EL (cell line): ENCODE data around the gene PRKCSH.
"Not testable (repeated sequence)": the region's sequence is repeated elsewhere in the genome, so short reads cannot be mapped to it uniquely, and the experiment has no call there.

Experiments used
- DNase-seq: peaks from one replicate; pipeline ENCODE4 v3.0.0-alpha.2; 2016

Gene PRKCSH

DNA sequence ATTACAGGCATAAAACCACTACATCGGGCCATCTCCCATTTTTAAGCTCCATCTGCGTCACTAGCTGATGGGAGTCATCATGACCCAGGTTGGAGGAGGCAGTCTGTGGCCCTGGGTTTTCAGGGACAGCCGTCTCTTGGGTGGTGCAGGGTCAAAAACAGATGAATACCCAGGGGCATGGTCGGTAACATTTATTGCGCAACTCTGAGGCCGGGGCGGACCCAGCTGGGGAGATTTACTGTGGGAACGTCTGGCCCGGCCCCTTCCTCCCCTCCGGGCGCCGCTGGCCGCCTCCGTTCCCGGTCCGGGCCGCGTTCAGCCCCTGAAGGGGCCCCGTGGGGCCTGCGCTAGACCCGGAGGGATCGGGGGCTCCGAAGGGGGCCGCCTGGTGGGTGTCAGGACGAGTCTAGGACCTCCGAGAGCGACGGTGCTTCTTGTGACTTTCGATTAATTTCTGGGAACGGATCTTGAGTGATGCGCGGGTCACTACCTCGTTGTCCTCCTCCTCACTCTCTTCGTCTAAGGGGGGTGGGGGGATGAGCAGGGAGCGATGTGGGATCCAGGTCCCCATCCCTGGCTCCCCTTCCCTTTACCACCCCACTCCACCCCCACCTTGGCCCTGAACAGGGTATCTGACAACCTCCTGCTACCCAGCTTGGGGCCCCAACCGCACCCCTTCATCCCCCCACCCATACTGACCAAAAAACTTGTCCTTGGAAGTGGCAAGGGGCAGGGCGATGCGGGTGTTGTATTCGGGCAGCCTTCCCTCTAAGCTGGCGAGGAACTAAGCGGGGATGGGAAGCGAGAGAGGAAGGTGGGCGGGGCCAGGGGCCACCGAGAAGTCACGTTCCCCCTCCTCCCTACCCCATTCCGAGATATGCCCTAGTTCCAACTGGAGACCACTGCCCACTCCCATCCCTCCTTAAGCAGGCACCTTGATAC lies 14.7 kb upstream of the PRKCSH start:
- DNase-seq, result peak; percentile 34

DNA sequence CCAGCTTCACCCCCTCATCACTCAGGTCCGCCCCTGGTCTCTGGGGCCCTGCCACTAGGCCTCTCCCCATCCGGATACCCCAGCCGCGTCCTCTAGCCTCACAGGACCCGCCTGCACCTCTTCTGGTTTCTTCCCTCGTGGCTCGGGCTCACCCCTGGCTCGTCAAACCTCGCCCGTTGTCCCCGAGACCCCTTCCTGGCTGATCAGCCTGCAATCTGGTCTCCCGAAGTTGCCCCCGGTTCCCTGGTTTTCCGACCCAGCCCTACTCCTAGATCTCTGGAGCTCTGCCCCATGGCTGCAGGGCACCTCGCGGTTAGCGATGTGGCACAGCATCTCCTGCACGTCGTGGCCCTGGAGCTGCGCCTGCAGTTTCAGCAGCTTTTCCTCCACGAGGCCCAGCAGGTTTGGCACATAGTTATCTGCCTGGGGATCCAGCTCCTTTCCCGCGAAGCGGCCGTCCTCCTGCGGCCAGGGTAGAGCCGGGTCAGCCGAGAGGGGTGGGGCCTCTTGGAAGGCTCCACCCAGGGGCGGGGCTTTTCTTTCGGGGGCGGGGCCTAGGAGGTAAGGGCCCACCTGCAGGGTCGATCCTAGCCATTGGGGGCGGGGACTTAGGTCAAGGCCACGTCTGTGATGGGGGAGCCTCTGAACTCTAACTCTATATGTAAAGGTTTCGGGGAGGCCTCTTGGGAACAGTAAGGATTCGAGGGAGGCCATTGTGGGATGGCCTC lies 13.9 kb upstream of the PRKCSH start:
- DNase-seq, result peak; percentile 17

DNA sequence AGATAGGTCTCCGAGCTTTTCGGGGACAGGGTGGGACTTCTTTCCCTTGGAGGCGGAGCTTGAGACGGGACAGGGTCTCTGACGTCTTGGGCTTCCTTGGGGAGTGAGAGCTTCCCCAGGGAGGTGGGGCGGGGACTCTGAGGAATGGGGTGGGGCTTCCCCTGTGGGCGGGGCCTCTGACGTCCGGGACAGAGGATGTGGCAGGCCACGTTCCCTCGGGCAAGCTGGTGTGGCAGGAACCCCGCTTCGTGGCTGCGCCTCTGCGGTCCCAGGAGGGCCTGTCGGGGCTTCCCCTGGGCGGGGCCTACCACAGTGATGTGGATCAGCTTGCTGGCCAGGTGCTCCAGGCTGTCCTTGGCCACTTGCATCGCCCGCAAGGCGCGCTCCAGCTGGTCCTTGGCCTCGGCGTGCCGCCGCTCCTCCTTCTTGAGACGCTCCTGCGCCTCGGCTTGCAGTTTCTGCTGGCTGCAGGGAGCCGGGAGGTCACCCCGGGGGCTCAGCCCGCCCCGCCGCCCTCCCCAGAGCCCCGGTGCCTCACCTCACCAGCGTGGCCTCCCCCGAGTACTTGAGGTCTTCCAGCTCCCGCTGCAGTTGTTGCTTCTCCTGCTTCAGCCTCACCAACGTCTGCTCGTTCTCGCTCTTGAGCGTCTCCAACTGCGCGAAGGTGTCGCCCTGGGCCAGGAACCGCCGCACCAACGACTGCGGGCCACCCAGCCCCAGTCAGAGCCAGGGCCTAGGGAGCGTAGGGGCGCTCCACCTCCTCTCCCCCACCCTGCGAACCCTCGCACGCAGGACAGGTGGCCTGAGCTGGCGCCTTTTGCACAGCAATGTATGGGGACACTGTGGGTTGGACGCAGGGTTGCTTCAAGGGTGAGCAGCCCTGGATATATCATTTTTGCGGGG lies 13.0 kb upstream of the PRKCSH start:
- peak; percentile 73 for DNase-seq

DNA sequence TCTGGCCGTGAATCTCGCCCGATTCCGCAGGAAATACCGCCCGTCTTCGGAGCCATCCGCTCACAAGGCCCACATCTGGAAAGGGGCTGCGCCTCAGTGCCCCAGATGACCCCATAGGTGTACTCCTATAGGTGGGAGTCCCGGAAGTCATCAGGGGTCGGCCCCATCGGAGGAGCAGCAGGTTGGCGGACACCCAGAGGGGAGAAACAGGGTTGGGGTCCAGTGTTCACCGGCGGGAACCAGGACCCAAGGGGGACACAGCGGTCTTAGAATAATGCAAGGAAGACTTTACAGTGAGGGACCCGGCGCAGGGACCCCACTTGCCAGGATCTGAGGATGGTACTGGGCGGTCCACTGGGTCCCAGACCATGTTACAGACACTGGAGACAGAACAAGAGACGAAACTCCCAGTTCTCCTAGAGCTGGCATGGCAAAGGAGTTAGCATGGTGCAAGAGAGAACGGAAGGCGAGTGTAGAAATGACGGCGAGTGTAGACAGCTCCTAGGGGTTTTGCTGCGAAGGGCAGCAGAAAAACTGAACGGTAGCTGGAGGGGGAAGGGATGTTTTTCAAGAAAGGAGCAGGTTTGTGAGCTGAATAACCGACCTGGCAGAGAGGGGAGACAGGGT lies 12.2 kb upstream of the PRKCSH start:
- DNase-seq, result no peak

DNA sequence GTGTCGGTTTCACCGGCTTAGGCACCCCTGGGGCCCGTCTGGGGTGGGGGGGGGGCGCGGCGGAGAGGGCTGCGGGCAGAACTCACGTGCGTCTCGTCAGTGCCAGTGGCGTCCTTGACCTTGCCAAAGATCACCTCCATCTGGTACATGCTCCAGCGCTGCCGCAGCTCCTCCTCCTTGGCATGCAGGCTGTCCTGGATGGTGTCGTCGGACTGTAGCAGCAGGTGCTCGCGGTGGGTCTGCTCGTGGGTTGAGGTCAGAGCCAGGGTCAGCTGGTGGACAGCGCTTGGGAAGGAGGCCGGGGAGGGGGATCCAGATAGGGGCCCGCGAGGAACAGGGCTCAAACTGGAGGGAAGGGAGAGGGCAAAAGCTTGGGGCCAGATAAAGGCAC lies 11.6 kb upstream of the PRKCSH start:
- DNase-seq, result no peak

DNA sequence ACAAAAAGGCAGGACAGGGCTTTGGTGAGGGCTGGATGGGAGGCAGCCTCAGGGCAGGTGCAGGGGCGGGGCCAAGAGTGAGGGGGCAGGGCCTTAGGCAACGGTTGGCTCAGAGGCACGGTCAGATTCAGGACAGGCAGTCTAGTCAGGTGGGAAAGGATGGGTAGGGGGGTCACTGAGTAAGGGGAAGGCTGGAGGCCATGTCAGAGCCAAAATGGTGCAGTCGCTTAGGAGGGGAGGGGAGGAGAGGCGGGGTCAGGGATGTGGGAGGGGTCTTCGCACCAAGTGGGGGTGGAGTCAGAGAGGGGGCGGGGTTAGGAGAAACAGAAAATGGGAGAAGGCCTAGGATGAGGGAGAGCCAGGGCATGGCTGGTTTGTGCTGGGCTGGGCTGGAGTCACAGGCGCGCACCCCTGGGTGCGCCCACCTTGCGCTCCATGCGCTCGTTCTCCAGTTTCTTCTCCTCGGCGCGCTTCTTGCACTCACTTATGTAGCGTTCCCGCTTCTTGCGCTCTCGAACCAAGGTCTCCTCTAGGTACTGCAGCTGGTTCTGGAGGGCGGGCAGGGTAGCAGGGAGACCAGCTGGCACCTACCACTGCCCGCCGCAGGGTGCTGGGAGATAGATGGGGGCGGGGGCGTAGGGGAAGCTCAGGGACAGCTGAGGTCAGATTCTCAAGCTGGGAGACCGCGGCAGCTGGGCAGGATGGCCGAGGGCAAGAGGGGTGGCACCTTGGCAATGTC lies 9.5 kb upstream of the PRKCSH start:
- DNase-seq, result no peak

DNA sequence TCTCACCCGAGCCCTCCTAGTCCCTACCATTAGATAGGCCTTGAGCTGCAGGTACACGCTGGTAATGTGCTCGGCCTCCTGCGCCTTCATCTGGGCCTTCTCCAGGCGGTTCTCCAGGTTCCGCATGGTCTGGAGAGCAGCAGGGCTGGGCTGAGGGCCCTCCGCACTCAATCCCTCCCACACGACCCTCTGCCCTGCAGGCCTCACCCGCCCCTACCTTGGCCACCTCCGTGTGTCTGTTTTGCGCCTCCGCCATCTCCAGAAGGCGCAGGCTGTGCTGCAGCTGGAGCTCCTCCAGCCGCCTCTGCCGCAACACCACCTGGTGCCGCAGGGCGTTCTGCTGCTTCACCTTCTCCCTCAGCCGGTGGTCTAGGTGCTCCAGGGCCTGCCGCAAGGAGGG lies 8.8 kb upstream of the PRKCSH start:
- no peak for DNase-seq

DNA sequence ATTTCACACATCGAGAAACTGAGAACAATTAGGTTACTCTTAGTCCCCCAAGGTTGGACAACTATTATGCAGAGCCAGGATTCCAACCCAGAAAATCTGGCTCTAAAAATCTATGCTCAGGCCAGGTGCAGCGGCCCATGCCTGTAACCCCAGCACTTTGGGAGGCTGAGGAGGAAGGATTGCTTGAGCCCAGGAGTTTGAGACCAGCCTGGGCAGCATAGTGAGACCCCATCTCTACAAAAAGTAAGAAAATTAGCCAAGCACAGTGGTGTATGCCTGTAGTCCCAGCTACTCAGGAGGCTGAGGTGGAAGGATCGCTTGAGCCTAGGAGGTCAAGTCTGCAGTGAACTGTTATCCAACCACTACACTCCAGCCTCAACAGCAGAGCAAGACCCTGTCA lies 1.9 kb upstream of the PRKCSH start:
- DNase-seq, result not testable (repeated sequence)

DNA sequence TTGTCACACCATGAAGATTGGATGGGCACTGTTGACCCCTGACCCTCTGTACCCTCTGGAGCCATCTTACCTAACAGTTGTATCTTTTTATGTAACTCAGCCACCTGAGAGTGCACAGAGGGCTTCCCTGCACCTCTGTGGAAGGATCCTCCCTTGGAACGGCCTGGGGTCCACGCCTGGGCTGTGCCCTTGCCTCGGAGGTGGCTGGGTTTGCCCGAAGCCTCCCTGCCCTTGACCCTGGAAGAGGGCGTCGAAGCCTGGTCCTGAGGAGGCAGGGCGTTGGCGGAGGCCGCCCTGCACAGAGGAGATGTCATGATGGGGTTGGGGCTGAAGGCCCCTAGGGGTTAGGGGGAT lies 755 bp upstream of the PRKCSH start:
- DNase-seq, result no peak

DNA sequence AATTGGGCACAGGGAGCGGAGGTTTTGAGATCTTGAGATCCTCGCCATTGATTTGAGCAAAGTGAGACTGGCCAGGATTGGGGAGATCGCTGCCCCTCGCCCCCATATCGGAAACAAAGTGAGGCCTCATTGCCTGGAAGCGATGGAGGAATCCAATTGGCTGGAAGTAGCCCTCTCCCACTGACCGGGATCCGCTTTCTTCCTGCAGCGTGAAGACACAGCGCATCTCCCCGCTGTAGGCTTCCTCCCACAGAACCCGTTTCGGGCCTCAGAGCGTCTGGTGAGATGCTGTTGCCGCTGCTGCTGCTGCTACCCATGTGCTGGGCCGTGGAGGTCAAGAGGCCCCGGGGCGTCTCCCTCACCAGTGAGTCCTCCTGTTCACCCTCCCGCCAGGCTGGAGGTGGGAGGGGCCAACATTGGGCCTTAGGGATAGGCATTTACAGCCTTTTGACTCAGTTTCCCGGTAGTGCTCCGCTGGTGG lies 438 bp downstream of the PRKCSH start:
- DNase-seq, result peak; percentile 42

DNA sequence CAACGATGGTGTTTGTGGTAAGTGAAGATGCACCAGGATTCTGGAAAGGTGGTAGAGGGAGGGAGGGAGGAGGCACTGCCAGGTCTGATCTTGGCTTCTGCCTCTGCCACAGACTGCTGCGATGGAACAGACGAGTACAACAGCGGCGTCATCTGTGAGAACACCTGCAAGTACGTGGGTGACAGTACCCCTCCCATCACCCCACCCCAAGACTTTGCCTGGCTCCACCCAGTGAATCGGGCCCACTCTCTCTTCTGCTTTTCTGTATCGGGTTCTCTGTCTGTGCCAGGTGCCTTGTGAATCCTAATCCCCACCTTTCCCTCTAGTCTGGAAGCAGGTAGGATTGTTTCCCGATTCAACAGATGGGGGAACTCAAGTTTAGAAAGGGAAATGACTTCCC lies 2.5 kb downstream of the PRKCSH start:
- no peak for DNase-seq

DNA sequence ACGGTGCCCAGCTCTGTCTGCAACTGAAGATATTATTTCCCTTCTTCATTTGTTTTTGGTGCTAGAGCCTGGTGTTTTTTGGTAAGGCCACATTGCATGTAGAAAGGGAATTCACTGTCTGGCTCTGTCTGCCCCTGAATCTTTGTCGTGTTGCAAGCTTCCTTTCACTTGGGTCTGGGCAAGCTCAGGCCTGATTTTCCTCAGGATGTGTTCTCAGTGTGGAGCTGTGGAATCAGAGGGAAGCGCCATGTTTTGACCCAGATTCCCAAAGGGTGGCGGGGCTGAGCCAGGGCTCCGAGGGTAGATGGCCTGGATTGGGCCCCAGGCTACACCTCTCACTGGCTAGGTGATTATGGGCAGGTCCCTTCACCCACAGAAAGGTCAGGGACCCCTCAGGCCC lies 8.6 kb downstream of the PRKCSH start:
- DNase-seq, result no peak

DNA sequence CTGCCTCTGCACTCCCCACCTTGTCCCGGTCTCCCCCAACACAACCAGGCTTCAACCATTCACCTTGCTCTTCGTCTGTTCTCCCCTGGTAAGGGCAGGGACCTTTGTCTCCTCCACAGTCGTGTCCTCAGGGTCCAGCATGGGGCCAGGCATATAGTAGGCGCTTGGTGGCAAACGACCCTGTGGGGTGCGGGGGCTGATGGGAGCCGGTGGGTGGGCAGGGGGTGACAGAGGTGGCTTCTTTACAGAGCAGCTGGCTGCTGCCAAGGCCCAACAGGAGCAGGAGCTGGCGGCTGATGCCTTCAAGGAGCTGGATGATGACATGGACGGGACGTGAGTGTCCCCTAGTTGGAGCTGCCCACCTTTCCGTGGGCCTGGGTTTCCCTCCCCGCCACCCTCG lies 9.7 kb downstream of the PRKCSH start:
- DNase-seq, result no peak

DNA sequence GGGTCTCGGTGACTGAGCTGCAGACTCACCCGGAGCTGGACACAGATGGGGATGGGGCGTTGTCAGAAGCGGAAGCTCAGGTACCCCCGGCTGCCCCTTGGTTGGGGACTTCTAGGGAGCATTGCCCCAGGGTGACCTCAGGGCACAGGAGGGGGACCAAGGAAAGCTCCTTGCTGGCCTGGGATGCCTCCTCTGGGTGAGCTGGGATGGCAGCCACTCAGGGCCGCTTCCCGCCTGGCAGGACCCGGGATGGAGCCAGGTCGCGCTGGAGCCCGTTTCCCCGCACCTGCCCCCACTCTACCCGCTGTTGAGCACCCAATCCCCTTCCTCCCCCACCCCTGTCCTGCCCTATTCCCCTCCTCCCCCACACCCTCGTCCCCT lies 10.8 kb downstream of the PRKCSH start:
- no peak for DNase-seq

DNA sequence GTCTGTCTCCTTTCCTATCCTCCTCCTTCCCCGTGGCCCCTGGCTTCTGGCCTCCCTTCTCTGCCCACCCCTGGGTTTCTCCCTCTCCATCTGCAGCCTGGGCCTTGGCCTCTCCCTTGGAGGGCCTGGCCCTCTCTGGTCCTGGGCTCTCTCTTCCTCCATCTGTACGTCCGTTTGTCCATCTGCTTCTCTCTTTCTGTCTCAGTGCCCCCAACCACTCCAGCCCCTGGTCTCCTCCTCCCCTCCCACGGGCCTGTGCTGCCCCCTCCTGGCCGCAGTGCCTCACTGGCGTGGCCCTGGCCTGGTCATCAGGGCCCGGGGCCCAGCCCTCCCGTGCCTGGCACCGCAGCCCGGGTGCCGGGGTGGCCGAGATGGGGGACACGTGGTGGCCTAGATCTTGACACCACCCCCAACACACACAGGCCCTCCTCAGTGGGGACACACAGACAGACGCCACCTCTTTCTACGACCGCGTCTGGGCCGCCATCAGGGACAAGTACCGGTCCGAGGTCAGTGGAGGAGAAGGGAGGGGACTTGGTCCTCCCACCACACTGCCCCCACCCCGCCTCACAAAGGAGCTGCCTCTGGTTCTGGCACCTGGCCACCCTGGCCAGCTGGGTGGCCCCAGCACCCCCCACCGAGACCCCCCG lies 11.3 kb downstream of the PRKCSH start:
- peak; percentile 38 for DNase-seq

DNA sequence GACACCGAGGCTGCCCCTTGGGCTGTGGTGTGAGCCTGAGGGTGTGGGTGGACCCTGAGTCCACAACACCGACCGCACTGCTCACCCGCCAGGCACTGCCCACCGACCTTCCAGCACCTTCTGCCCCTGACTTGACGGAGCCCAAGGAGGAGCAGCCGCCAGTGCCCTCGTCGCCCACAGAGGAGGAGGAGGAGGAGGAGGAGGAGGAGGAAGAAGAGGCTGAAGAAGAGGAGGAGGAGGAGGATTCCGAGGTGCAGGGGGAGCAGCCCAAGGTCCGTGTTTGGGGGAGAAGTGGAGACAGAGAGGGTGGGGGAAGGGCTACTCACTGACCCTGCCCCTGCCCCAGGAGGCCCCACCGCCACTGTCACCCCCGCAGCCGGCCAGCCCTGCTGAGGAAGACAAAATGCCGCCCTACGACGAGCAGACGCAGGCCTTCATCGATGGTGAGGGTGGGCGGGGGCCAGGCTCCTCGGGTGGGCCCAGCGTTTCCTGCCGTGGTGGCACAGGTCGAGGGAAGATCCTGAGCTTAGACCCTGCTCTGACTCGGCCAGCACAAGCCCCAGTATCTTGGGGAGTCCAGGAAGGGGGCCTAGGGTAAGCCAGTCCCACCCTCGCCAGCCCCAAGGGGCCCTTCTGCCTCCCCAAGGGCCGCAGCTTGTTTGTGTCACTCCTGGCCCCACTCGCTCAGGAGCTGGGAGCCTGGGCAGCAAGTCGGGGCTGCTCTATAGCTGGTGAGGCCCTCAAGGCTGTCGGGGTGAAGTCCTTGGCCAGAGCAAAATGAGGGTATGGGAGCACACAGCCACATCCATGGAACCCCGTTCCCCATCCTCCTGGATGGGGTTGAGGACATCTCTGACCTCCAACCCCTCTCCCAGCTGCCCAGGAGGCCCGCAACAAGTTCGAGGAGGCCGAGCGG lies 12.2 kb downstream of the PRKCSH start:
- DNase-seq, result no peak

DNA sequence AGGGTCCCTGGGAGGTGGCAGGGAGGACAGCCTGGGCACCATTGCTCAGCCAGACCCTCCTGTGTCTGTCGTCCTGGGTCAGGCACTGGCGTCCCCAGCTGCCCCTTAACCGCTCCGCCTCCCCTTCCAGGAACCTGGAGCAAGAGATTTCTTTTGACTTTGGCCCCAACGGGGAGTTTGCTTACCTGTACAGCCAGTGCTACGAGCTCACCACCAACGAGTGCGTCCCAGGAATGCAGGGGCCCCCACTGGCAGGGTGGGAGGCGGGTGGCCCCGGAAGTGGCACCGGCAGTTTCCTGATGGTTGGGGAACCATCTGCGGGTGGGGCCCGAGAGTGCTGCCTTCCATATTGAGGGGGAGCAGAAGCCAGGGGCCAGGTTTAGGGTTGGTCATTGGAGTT lies 13.0 kb downstream of the PRKCSH start:
- DNase-seq, result no peak

DNA sequence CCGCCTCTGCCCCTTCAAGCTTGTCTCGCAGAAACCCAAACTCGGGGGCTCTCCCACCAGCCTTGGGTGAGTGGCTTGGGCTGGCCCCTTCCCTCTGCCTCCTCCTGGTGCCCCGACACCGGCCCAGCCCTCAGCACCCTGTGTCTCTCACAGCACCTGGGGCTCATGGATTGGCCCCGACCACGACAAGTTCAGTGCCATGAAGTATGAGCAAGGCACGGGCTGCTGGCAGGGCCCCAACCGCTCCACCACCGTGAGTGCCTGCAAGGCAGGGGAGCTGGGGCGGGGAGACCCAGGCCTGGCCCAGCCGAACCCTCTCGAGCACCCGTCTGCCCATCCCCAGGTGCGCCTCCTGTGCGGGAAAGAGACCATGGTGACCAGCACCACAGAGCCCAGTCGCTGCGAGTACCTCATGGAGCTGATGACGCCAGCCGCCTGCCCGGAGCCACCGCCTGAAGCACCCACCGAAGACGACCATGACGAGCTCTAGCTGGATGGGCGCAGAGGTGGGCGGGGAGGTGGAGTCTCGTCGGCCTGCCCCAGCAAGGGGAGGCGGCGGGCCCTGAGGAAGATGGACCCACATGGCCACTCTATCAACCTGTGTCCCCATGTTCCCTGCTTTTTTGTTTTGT lies 13.6 kb downstream of the PRKCSH start:
- no peak for DNase-seq

DNA sequence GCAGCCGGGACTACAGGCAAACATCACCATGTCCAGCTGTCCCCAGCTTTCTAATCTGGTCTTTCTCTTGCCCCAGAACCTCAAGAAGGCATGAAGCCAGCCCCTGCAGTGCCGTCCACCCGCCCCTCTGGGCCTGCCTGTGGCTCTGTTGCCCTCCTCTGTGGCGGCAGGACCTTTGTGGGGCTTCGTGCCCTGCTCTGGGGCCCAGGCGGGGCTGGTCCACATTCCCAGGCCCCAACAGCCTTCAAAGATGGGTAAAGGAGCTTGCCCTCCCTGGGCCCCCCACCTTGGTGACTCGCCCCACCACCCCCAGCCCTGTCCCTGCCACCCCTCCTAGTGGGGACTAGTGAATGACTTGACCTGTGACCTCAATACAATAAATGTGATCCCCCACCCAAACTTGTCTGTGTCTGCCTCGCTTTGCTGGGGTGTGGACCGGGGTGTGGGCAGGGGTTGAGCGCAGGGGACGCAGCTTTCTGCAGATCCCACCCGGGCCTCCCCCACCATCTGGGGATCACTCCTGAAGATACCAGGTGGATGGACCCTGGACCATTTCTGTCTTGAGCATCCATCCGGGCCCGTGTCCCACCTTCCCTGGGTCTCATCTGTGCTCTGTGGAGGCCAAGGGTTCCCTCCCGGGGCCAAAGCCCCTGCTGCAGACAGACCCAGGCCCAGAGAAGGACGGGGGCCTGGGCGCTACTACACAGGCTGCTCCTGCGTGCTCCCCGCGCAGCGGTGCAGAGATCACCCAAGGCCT lies 15.3 kb downstream of the PRKCSH start:
- DNase-seq, result no peak
